Eye (tissue), 1 donor: ENCODE measurements around the gene PSAP.
"Not testable (repeated sequence)": the region's sequence is repeated elsewhere in the genome, so short reads cannot be mapped to it uniquely, and the experiment has no call there.

ENCODE experiments used
- DNase-seq: peaks from one replicate; pipeline ENCODE4 v3.0.0-alpha.2; 2015

PSAP gene

DNA sequence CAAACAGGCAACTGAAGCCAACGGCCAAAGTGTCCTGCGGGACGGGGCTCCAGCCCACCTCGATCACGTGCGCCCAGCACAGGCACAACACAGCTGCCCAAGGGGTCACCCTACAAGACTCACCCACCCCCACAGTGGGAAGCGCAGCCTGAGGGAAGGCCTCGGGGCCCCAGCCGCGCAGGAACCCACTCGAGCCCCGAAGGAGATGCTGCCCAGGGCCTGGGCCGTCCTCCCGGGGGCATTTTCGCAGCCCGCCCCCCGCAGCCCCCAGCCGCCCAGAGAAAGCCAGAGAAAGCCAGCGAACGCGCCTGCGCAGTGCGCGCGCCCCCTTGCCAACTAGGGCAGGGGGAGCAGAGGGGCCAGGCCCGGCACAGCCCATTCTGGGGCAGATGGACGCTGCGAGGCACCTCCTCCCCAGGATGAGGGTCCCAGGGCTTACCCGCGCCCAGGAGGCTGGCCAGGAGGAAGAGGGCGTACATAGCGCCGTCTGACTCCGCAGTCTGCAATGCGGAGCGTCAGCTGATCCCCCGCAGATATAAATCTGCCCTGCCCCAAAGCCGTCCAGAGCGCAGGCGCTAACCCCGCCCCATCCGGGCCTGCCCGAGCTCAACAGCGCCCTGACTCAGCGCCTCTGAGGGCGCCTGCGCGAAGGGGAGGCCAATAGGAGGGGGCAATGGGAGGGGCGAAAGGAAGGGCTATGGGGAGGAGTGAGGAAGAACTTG, at the start of gene PSAP:
Gene PSAP, minus strand, starts transcription at position 509 of the 722 bp plus-strand sequence. Its CDS starts 30 bp downstream, at position 479.
- DNase-seq: peak; percentile 99

DNA sequence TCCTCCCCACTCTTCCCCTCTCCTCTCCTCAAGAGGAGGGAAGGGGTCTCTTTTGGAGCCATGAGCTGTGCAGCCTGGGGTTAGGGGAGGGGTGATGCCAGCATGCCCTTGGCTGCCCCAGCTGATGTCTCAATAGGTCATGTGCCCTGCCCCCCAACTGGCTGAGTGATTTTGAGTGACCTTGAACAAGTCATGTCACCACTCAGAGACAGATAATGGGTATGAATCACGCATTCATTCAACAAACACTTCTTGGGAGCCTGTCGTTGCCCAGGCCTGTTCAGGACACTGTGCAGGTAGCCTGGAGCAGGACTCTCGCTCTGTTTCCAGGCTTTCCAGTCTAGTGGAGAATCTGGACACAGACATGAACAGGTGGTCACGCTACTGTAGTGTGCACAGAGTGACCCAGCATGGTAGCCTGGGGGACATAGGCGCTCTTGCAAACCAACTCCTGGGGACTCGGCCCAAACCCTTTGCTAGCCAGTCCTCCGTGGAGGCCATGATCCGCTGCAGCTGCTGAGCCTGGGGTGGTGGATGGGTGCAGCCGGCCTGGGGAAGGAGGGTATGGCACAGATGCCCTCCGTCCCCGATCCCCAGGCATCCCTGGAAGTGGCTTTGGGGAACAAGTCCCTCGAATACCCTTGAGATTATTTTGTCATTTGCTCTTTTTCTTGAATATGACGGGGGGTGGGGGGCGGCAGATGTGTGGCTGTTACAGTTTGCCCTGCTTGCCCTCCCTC, 49.6 kb upstream of the PSAP start:
- no peak for DNase-seq

DNA sequence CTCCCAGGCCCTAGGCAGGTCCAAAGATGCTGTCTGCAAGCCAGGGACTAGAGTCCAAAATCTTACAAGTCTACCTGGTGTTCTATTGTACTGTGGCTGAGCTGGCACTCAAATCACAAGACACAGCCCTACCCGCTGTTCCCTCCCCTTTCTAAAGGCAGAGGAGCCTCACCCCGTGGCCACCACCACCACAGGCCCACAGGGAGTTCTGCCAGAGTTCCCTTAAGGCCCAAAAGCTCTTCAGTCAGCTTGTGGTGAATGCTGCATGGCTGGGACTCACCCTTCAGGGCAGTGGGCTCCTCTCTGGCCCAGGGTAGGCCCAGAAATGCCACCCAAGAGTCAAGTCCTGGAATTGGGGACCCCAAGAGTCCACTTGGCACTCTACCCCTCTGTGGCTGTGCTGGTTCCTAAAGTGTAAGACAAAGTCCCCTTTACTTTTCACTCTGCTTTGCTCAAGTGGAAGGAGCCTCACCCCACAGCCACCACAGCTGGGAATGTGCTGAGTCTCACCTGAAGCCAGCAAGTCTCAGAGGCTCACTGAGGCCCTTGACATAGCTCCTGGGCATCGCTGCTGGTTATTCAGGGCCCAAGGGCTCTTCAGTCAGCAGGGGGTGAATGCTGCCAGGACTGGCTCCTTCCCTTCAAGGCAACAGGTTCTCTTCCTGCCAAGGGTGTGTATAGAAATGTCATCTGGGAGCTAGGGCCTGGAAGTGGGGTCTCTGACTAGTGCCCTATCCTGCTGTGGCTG, 48.8 kb upstream of the PSAP start:
- no peak for DNase-seq

DNA sequence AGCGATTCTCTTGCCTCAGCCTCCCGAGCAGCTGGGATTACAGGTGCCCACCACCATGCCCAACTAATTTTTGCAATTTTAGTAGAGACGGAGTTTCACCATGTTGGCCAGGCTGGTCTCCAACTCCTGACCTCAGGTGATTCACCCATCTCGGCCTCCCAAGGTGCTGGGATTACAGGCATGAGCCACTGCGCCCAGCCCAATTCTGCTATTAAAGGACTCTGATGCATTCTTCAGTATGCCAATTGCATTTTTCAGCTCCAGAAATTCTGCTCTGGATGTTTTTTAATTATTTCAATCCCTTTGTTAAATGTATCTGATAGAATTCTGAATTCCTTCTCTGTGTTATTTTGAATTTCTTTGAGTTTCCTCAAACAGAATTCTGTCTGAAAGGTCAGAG, 47.3 kb upstream of the PSAP start:
- DNase-seq: not testable (repeated sequence)

DNA sequence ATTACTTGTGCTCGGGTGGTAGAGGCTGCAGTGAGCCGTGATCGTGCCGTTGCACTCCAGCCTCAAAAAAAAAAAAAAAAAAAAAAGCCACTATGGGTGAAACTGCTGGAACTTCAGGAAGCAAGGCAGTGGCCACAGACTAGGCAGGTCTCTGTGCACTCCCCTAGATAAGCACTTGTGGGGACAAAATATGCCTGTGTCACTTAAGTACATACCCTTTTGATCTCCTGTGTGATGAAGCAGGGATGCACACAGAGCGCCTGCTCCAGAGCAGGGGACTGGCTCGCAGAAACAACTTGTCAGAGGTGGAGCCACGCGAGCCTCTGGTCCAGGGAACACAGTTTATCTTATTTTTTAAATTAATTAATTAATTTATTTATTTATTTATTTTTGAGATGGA, 42.9 kb upstream of the PSAP start:
- no peak for DNase-seq

DNA sequence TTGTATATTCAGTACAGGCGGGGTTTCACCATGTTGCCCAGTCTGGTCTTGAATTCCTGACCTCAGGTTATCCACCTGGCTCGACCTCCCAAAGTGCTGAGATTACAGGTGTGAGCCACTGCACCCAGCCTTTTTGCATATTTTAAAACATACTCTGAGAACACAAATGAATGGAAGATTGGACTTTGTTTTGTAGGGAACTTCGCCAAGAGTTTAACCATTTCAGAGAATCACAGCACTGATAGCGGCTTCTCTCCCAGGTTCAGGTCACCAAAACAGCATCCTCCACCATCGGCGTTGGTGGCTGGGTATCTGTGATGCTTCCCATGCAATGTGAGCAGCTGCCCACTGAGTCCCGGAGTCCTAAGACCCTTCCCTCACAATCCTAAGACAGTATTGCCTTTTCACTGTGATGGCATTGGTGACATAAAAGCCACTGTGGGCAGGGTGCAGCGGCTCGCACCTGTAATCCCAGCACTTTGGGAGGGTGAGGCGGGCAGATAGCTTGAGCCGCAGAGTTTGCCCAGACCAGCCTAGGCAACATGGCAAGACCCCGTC, 42.3 kb upstream of the PSAP start:
- DNase-seq: no peak

DNA sequence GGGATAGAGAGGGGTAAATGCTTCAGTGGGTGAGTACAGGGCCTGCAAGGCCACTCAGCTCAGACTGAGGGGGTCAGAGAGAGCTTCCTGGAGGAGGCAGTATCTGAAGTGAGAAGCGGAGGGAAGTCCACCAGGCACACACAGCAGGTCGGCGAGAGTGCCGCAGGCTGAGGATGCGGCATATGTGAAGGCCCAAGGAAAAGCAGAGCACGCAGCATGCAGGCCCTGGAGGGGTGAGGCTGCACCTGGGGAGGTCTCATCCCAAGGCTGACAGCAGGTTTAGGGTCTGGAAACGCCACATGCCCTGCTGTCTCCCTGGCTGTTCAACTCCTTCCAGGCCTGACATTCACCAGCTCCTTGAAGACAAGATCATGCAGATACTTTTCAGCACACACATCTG, 40.4 kb upstream of the PSAP start:
- DNase-seq: no peak

DNA sequence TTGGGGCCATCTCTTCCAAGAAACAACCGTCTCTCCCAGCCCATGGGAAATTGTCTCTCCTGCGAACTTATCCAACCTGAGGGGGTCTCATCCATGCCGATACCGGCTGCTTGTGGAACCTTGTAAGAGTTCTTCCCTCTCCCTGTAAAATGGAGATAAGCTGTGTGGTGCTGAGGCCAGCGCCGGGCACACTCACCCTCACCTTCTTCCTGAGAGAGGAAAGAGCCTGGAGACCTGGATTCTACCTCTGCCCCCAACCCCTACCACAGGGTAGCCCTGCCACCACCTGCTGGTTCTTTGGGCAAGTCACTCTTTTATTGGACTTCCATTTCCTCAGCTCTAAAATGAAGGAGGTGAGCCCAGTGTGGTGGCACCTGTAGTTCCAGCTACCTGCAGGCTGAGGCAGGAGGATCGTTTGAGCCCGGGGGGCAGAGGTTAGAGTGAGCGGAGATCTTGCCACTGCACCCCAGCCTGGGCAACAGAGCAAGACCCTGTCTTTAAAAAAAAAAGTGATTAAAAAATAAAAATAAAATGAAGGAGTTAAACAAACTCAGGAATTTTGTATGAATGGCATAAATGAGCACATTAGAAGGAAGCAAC, 38.4 kb upstream of the PSAP start:
- DNase-seq: no peak

DNA sequence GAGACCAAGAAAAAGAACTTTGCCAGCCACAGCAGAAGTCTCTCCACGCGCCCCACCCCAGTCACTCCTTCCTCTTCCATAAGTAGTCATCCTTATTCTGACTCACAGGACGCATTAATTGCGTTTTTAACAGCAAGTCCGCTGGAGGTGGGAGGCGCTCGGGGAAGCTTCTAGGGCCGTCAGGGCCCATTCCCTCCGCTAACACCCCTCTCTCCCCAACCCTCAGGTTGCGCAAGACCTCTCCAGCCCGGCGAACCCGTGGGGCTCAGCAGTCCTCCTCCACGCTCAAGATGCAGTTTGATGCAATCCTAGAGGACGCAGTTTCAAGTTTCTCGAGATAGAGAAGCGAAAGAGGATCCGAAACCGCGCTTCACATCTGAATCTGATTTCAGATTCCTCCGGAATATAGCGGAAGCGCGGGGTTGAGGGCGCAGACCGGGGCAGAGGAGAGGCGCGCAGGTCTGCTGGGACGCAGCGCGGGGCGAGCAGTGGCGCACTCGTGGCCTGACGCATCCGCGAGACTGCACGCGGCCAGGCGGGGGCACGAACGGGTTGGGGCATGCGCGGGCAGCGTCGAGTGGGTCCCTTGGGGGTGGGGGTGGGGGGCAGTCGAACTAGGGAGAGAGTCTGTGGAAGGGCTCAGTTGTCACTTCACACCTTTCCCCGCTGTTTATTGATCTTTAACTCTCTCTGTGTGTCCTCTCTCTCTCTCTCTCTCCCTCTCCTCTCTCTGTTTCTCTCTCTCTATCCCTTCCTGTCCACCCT, 37.8 kb upstream of the PSAP start:
- DNase-seq: peak; percentile 86

DNA sequence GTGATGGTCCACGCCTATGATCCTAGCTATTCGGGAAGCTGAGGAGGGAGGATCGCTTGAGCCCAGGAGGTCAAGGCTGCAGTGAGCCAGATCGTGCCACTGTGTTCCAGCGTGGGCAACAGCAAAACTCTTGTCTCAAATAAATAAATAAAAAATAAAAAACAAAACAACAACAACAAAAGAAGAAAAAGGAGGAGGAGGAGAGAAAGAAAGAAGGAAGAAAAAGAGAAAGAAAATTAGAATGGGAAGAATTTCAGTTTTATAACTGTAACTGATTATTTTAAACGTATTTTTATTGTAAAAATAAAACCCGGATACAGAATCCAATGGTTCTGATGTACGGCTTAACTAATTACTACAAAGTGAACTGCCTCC, 37.2 kb upstream of the PSAP start:
- DNase-seq: no peak

DNA sequence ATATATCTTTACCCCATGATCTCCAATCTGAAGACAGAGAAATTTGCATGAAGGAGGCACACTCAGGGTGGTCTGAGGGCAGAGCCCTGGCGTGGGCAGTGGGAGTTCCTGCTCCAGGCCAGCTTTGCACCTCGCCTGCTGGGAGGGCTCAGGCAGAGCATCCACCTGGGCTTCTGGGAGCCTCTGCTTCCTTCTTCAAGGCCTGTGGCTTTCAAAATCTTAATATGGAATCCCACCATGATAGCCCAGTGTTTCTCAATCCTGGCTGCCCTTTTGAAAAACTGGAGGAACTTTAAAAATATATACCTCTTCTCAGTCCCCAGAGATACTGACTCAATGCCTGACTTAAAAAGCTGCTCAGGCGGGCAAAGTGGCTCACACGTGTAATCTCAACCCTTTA, 36.7 kb upstream of the PSAP start:
- DNase-seq: no peak

DNA sequence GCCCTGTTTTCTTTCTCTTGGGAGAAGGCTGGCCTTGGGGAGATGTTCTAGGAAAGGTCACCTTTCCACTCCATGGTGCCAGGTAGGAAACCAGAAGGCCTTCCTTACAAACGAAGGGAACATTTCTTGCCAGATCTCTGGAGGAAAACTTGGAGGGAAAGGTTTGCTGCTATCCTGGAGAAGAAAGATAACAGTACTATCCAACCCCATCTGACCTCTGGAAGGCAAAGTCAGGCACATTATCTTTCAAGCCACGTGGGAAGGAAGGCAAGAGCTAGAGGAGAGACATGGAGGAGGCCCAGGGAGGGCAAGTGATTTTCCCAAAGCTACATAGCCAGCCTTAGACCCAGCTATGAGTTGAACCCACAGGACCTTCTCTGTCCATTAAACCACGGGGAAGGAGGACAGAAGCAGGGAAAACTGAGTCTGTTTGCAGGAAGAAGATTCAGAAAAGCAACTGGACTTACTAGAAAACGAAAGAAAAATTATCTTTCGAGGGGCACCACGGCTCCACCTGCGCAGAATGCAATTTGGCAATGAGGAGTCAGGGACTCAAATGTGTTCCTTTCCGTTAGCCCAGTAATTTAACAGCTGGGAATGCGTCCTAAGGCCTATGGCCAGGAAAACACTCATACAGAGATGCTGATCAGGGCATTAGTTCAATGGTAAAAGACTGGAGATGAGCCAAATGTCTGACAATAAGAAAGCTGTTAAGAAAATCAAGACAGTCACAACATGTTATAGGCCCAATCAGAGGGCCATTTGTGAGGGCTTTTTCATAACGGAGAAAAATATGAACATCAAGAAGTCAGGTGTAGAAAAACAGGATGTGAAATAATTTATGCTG, 32.0 kb upstream of the PSAP start:
- DNase-seq: no peak

DNA sequence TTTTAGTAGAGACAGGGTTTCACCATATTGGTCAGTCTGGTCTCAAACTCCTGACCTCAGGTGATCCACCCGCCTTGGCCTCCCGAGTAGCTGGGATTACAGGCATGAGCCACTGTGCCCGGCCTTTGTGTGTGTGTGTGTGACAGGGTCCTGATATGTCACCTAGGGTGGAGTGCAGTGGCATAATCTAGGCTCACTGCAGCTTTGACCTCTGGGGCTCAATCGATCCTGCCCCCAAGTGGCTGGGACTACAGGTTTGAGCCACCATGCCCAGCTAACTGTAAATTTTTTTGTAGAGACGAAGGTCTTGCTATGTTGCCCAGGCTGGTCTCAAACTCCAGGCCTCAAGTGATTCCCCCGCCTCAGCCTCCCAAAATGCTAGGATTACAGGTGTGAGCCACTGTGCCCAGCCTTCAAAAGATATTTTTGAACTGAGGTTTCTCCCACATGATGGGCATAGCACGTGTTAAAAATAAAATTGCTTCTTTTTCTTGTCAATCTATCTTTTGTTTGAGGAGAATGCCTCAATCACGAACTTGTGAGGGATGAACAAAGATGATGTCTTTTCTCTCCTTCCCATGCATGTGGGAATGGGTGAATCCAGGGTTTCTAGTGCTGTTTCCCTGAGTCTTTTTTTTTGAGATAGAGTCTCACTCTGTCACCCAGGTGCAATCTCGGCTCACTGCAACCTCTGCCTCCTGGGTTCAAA, 30.8 kb upstream of the PSAP start:
- no peak for DNase-seq

DNA sequence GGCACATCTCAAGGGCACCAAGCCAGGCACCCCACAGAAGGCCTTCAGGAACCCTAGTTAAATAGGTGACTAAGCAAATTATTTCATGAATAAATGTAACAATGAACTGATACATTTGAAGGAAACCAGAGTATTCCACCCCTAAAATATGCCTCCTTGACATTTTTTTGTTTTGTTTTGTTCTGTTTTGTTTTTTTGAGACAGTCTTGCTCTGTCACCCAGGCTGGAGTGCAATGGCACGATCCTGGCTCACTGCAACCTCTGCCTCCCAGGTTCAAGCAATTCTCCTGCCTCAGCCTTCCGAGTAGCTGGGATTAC, 30.2 kb upstream of the PSAP start:
- not testable (repeated sequence) for DNase-seq

DNA sequence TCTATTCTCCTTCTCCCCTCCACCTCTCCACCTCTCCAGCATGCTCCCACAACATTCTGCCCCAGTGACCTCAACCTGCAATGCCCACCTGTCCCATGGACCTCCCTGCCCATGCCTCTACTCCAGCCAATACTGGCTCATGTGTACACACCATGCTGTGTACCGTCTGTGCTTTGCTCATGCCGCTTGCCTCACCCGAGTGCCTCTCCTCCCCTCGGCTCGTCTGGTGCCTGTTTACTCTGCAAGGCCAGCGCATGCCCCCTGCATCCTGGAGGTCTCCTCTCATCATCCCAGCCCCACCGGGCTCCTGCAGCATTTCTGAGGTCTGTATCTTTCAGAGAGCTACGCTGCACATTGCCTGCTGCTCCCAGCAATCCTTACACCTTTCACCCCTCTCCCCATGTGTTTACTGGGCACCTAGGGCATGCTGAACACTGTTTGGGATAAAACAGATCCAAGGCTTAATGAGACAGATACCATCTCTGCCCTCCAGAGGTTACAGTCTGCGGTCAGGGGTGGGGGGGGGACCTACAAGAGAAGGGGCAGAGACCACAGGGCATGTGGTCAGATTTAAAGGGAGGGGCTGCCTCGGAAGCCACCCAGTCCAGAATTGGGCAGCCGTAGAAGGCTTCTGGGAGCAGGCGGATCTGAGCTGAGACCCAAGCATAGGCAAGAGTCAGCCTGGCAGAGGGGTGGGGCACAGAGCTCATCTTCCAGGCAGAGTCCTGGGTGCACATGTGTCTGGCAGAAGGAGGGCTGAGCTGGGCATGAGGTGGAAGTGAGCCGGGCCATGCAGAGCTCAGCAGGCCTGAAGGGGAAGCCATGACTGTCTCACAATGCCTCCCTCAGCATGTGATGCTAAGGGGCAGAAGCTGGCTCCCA, 29.6 kb upstream of the PSAP start:
- DNase-seq: no peak

DNA sequence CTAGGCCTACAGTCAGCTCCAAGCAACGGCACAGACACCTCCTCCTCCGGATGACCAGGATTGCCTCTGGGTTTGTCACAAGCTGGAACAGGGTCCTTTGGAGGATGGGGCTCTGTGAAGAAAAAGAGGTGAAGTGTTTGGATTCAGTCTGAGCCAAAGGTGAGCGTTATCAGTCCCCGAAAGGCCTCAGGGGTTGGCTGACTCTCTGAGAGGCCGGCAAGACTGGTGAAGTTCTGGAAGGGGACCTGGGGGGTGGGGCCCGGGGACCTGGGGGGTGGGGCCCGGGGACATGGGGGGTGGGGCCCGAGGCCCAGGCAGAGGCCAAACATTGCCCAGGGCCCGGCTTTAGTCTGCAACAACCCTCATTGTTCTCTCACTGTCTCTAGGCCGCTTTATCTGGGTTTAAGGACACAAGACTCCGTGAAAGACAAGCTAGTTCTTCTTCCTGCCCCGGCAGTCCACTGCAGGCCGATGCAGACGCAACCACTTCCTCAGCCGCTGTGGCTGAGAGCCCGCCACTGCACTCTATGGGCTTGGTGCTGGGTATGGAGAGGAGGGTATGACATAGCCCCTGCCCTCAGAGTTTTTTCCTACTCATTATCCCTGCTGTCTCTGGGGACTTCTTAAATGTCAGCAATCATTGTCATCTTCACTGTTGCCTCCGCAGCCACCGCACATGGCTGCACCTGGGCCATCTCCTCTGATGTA, 27.4 kb upstream of the PSAP start:
- peak; percentile 76 for DNase-seq

DNA sequence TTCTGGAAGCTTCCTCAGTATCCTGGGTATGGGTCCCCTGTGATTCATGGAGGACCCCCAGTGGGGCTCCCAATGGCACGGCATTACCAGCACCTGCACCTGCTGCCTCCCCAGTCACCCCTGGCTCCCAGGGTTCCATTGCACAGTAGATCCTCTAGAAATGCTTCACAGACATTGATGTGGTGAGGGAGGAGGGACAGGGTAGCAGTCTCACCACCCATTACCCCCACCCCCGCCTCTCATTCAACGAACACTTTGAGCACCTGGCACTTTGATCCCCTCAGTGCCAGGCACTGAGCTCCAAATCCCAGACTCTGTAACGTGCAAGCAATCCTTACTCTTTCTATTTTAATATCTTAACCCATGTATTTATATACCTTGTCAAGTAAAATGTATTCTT, 26.8 kb upstream of the PSAP start:
- no peak for DNase-seq

DNA sequence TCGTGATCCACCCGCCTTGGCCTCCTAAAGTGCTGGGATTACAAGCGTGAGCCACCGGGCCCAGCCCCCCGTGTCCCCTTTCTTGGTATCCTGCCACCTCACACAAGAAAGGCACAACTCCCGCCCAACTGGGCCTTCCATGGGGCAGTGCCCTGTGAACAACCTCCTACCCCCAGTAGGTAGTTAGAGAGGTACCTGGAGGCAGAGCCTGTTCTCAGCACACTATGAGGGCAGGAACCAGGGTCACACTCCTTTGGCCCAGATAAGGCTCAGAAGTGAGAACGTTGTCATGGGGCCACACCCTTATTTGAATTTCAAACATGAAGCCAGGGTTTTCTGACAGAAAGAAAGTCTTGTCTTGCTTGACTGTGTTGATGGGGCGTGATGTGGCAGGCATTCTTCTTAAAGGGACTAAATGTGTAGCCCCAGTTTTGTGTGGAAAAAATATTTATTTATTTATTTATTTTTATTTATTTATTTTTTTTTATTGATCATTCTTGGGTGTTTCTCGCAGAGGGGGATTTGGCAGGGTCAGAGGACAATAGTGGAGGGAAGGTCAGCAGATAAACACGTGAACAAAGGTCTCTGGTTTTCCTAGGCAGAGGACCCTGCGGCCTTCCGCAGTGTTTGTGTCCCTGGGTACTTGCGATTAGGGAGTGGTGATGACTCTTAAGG, 23.8 kb upstream of the PSAP start:
- DNase-seq: not testable (repeated sequence)
